GM23338 (cell line): Measurements from ENCODE around the gene CCDC197. TPM values are rescaled to one million over a fixed set of nuclear protein-coding genes. Genes with fewer than 3 reads are reported as not detected.

Experiments
- ATAC-seq: fragments of 200-7000 bp; cut with Tn5 transposase; 3 replicates; pipeline ENCODE4 v1.9.1; 2020
- DNase-seq: peaks from one replicate; pipeline ENCODE4 v3.0.0-alpha.2; 2015; ENCODE audit warnings: low spot score
- H2AFZ ChIP-seq: fragments of 200-600 bp; sonication (generic); 2 replicates; pipeline ENCODE4 v1.8.0; 2016; ENCODE audit warnings: antibody characterized with exemption, mild to moderate bottlenecking, moderate library complexity
- H3F3A ChIP-seq: fragments of 200-600 bp; sonication (generic); replicated peaks from 2 replicates; pipeline ENCODE4 v1.8.0; 2017; ENCODE audit warnings: antibody characterized with exemption, mixed run types, low read depth
- H3K27ac ChIP-seq: fragments of 200-600 bp; sonication (generic); 2 replicates; pipeline ENCODE4 v1.6.1; 2016; ENCODE audit warnings: low read depth
- H3K27me3 ChIP-seq: fragments of 200-600 bp; sonication (generic); 2 replicates; pipeline ENCODE4 v1.8.0; 2016; ENCODE audit warnings: mild to moderate bottlenecking, mixed run types, moderate library complexity; ENCODE audit not compliant: insufficient read depth
- H3K36me3 ChIP-seq: fragments of 200-600 bp; sonication (generic); 2 replicates; pipeline ENCODE4 v1.8.0; 2016; ENCODE audit warnings: mild to moderate bottlenecking; ENCODE audit not compliant: insufficient read depth
- H3K4me1 ChIP-seq: fragments of 200-600 bp; sonication (generic); 2 replicates; pipeline ENCODE4 v1.8.0; 2016; ENCODE audit warnings: mild to moderate bottlenecking, moderate library complexity; ENCODE audit not compliant: insufficient read depth
- H3K4me2 ChIP-seq: fragments of 200-600 bp; sonication (generic); 2 replicates; pipeline ENCODE4 v1.7.1; 2017; ENCODE audit warnings: mixed run types
- H3K4me3 ChIP-seq: fragments of 200-600 bp; sonication (generic); 2 replicates; pipeline ENCODE4 v1.6.1; 2016; ENCODE audit warnings: mixed run types
- H3K79me2 ChIP-seq: fragments of 200-600 bp; sonication (generic); replicated peaks from 2 replicates; pipeline ENCODE4 v1.8.0; 2017; ENCODE audit warnings: mild to moderate bottlenecking; ENCODE audit not compliant: insufficient read depth
- H3K9me2 ChIP-seq: fragments of 200-600 bp; sonication (generic); 2 replicates; pipeline ENCODE4 v1.8.0; 2017; ENCODE audit not compliant: insufficient read depth
- H4K20me1 ChIP-seq: fragments of 200-600 bp; sonication (generic); replicated peaks from 2 replicates; pipeline ENCODE4 v1.8.0; 2017; ENCODE audit warnings: mild to moderate bottlenecking; ENCODE audit not compliant: insufficient read depth
- H3K27ac Mint-ChIP-seq: 2 replicates; pipeline ENCODE4 v1.8.0; 2020; ENCODE audit warnings: inconsistent platforms, mild to moderate bottlenecking, moderate library complexity, mixed read lengths
- H3K27me3 Mint-ChIP-seq: 3 replicates; pipeline ENCODE4 v1.8.0; 2022; ENCODE audit warnings: low read depth, mild to moderate bottlenecking, moderate library complexity, mixed read lengths, inconsistent platforms; ENCODE audit not compliant: insufficient read depth, poor library complexity
- H3K36me3 Mint-ChIP-seq: 3 replicates; pipeline ENCODE4 v1.8.0; 2021; ENCODE audit warnings: low read depth, mild to moderate bottlenecking, inconsistent platforms, moderate library complexity, mixed read lengths
- H3K4me1 Mint-ChIP-seq: 3 replicates; pipeline ENCODE4 v1.8.0; 2020; ENCODE audit warnings: mild to moderate bottlenecking, inconsistent platforms, mixed read lengths
- H3K4me3 Mint-ChIP-seq: 3 replicates; pipeline ENCODE4 v1.8.0; 2021; ENCODE audit warnings: moderate library complexity, mild to moderate bottlenecking, inconsistent platforms, mixed read lengths
- H3K9me3 Mint-ChIP-seq: 3 replicates; pipeline ENCODE4 v1.8.0; 2020; ENCODE audit warnings: moderate library complexity, mild to moderate bottlenecking, inconsistent platforms, mixed read lengths
- EZH2 ChIP-seq: fragments of 200-600 bp; sonication (generic); IDR thresholded peaks from one replicate; pipeline ENCODE4 v1.8.0; 2017; ENCODE audit warnings: antibody characterized with exemption, mild to moderate bottlenecking, low read depth; ENCODE audit not compliant: unreplicated experiment
- JUNB ChIP-seq: IDR thresholded peaks from one replicate; pipeline ENCODE4 v1.6.1; 2016; ENCODE audit warnings: antibody characterized with exemption; ENCODE audit not compliant: unreplicated experiment
- NANOG ChIP-seq: IDR thresholded peaks from 2 replicates; pipeline ENCODE4 v1.6.1; 2016; ENCODE audit warnings: antibody characterized with exemption, borderline replicate concordance
- POLR2AphosphoS5 ChIP-seq: IDR thresholded peaks from 2 replicates; pipeline ENCODE4 v1.6.1; 2016; ENCODE audit warnings: antibody characterized with exemption, low read depth
- STAT1 ChIP-seq: IDR thresholded peaks from one replicate; pipeline ENCODE4 v1.6.1; 2016; ENCODE audit warnings: antibody characterized with exemption; ENCODE audit not compliant: unreplicated experiment
- ZNF114 ChIP-seq: fragments of 250-450 bp; sonication (Bioruptor Pico); IDR thresholded peaks from 2 replicates; pipeline ENCODE4 v1.5.0; 2020; ENCODE audit warnings: mild to moderate bottlenecking, moderate library complexity
- ZNF331 ChIP-seq: fragments of 250-450 bp; sonication (Bioruptor Pico); IDR thresholded peaks from 2 replicates; pipeline ENCODE4 v1.5.0; 2020; ENCODE audit warnings: low read depth, mild to moderate bottlenecking, moderate library complexity
- polyA plus RNA-seq: library from polyadenylated mRNA; unstranded; fragments of >200 nt; fragmentation: Nextera tagmentation; extraction: Ambion mirVana; gene quantifications from 2 replicates; pipeline ENCODE4 v1.2.1, GENCODE V29; 2016
- total RNA-seq: library from RNA; depleted of rRNA; stranded (reverse); fragments of >200 nt; shearing (Covaris generic); gene quantifications from 2 replicates; pipeline ENCODE4 v1.2.3, GENCODE V29; 2014
- TF ChIP-seq, protein P1 (sequence below): fragments of 250-450 bp; sonication (Bioruptor Pico); IDR thresholded peaks from 2 replicates; pipeline ENCODE4 v1.5.0; 2020; ENCODE audit warnings: mild to moderate bottlenecking, moderate library complexity

The CCDC197 gene
- total and polyA plus RNA-seq, 2 experiments from 2014 or later: not detected

DNA sequence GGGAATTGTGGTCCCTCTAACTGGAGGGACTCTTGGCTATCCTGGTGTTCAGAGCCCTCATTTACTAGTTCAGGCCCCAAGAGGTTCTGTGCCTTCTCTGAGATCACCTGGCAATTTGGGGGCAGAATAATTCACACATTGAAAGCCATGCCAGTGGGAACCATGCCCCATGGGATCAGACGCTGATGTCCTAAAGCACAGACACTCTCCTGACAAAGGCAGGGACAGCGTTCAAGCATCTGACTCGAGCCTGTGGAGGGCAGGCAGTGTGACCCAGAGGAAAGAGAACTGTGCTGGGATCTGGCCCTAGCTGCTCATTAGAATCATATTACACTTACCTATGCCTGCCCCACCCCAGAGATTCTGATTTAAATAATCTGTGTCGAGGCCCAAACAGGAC lies 18.4 kb upstream of the CCDC197 start:
- peaks cover 12% of the 10 kb centered on the region for H3K27me3 Mint-ChIP-seq
- no peaks in the 10 kb centered on the region for H3K9me3 Mint-ChIP-seq
- H3K79me2 ChIP-seq: no peaks in the 10 kb centered on the region
- no peaks in the 10 kb centered on the region for H4K20me1 ChIP-seq
- H3K4me2 ChIP-seq: no peak overlapping the region
- peaks cover 12% of the 10 kb centered on the region for H3K4me1 Mint-ChIP-seq
- TF ChIP-seq ZNF331 (CRISPR knock-in tag): no peak
- H3K4me3 Mint-ChIP-seq: no peak overlapping the region
- H3K27me3 ChIP-seq: no peaks in the 10 kb centered on the region
- no peaks in the 10 kb centered on the region for H3K9me2 ChIP-seq
- H3K36me3 ChIP-seq: no peaks in the 10 kb centered on the region
- DNase-seq (no peak), ATAC-seq (no peak)
- H3F3A ChIP-seq: no peaks in the 10 kb centered on the region
- no peak overlapping the region for H3K27ac ChIP-seq
- H3K4me3 ChIP-seq: no peak overlapping the region
- no peaks in the 10 kb centered on the region; the same call in 1 of the 2 replicates for H3K4me1 ChIP-seq
- no peak overlapping the region for H2AFZ ChIP-seq
- H3K36me3 Mint-ChIP-seq: no peaks in the 10 kb centered on the region
- no peak overlapping the region for H3K27ac Mint-ChIP-seq

DNA sequence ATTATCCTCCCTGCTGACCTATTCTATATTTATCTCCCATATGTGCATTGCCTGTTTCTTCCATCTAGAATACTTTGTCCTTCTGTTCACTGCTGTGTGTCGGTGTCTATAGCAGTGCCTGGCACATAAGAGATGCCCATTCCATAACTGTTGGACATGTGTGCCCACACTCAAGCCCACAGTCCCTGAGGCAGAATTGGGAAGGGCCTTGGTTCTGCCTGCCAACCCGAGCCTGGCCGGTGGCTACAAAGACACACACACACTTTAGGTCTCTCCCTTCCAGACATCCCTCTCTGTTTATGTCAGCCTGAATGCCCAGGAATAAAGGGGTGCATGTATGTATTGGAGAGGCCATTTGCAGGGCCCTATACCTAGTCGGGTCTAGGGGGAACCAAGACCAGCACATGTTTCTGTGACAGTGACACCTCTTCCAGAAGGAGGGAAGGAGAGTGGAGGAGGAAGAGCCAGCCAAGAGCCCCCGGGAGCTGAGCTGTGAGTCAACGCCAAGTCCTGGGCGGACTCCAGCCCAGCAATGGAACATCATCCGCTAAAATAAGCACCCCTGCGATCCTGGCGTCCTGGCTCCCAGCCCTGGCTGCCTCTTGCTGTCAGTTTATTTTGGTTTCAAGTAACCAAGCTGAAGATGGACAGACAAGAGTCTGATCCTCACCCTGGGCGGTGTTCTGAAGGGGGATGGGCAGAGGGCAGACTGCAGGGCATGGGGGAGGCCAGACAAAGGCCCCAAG lies 16.5 kb upstream of the CCDC197 start:
- Mint-ChIP-seq H3K27me3 (peaks cover 8% of the 10 kb centered on the region), H3K36me3 (no peaks in the 10 kb centered on the region), H3K27ac (no peak overlapping the region), H3K4me1 (peaks cover 19% of the 10 kb centered on the region), H3K9me3 (no peaks in the 10 kb centered on the region), H3K4me3 (no peak overlapping the region)
- Histone ChIP-seq H4K20me1 (no peaks in the 10 kb centered on the region), H3F3A (no peaks in the 10 kb centered on the region), H3K9me2 (no peaks in the 10 kb centered on the region), H3K79me2 (no peaks in the 10 kb centered on the region), H3K4me3 (no peak overlapping the region), H3K4me2 (no peak overlapping the region), H3K27ac (no peak overlapping the region), H3K4me1 (no peaks in the 10 kb centered on the region; the same call in 1 of the 2 replicates), H3K27me3 (no peaks in the 10 kb centered on the region), H2AFZ (no peak overlapping the region), H3K36me3 (no peaks in the 10 kb centered on the region)
- no peak for ATAC-seq
- DNase-seq: no peak
- no peak for TF ChIP-seq ZNF331 (CRISPR knock-in tag)
- TF ChIP-seq ZNF114: no peak
- TF ChIP-seq JUNB: no peak
- TF ChIP-seq EZH2: no peak
- no peak for TF ChIP-seq POLR2AphosphoS5

DNA sequence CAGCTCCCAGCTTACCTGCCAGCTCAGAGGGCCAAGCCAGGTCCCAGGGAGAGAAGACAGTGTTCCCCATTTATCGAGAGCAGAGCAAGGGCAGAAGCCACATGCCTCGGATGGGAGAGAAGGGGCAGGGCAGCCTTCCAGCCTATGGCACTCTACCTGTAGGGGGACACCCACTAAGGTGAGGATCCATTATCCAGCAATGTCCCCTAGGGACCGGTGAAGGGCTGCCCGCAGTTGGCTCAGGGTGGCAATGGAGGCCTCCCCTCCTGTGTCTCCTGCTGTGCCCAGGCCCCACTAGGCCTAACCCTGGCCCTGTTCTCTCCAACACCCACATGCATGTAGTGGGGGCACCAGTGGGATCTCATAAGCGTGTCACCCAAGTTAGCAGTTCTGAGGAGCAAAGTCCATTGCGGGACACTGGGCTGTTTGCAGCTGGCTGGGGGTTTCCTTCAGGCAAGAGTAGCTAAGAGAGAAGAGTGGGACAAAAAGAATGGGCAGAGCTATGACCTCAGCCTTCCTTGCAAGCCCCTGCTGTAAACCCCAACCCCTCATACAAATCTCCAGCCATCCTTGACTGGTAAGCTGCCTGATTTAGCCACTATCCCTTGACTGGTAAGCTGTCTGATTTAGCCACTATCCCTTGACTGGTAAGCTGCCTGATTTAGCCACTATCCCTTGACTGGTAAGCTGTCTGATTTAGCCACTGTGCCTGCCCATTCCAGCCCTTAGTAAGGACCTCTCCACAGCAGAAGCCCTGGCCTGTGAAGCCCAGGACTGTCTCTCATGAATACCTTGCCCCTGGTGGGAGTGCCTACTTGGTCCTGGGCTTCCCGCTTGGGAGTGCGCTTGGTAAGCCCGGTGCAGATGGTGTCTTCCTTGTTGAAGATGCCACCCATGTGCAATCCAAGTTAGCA lies 15.5 kb upstream of the CCDC197 start:
- H3K27me3 Mint-ChIP-seq: peaks cover 5% of the 10 kb centered on the region
- H3K27ac ChIP-seq: no peak overlapping the region
- no peaks in the 10 kb centered on the region for H3K9me3 Mint-ChIP-seq
- H4K20me1 ChIP-seq: no peaks in the 10 kb centered on the region
- H3K27ac Mint-ChIP-seq: no peak overlapping the region
- H3K27me3 ChIP-seq: no peaks in the 10 kb centered on the region
- H3K4me1 Mint-ChIP-seq: peaks cover 13% of the 10 kb centered on the region
- peak; percentile 50 for ATAC-seq
- no peaks in the 10 kb centered on the region for H3K36me3 Mint-ChIP-seq
- no peak overlapping the region for H3K4me2 ChIP-seq
- H3K4me3 ChIP-seq: no peak overlapping the region
- DNase-seq: peak; percentile 11
- H3K36me3 ChIP-seq: no peaks in the 10 kb centered on the region
- H3K4me1 ChIP-seq: no peaks in the 10 kb centered on the region
- no peaks in the 10 kb centered on the region for H3K79me2 ChIP-seq
- no peak overlapping the region for H3K4me3 Mint-ChIP-seq
- H2AFZ ChIP-seq: no peak overlapping the region
- no peaks in the 10 kb centered on the region for H3K9me2 ChIP-seq
- H3F3A ChIP-seq: no peaks in the 10 kb centered on the region
- TF ChIP-seq EZH2 (no peak), ZNF331 (CRISPR knock-in tag) (no peak), NANOG (no peak), STAT1 (no peak), POLR2AphosphoS5 (no peak)
- TF ChIP-seq, protein P1, sequence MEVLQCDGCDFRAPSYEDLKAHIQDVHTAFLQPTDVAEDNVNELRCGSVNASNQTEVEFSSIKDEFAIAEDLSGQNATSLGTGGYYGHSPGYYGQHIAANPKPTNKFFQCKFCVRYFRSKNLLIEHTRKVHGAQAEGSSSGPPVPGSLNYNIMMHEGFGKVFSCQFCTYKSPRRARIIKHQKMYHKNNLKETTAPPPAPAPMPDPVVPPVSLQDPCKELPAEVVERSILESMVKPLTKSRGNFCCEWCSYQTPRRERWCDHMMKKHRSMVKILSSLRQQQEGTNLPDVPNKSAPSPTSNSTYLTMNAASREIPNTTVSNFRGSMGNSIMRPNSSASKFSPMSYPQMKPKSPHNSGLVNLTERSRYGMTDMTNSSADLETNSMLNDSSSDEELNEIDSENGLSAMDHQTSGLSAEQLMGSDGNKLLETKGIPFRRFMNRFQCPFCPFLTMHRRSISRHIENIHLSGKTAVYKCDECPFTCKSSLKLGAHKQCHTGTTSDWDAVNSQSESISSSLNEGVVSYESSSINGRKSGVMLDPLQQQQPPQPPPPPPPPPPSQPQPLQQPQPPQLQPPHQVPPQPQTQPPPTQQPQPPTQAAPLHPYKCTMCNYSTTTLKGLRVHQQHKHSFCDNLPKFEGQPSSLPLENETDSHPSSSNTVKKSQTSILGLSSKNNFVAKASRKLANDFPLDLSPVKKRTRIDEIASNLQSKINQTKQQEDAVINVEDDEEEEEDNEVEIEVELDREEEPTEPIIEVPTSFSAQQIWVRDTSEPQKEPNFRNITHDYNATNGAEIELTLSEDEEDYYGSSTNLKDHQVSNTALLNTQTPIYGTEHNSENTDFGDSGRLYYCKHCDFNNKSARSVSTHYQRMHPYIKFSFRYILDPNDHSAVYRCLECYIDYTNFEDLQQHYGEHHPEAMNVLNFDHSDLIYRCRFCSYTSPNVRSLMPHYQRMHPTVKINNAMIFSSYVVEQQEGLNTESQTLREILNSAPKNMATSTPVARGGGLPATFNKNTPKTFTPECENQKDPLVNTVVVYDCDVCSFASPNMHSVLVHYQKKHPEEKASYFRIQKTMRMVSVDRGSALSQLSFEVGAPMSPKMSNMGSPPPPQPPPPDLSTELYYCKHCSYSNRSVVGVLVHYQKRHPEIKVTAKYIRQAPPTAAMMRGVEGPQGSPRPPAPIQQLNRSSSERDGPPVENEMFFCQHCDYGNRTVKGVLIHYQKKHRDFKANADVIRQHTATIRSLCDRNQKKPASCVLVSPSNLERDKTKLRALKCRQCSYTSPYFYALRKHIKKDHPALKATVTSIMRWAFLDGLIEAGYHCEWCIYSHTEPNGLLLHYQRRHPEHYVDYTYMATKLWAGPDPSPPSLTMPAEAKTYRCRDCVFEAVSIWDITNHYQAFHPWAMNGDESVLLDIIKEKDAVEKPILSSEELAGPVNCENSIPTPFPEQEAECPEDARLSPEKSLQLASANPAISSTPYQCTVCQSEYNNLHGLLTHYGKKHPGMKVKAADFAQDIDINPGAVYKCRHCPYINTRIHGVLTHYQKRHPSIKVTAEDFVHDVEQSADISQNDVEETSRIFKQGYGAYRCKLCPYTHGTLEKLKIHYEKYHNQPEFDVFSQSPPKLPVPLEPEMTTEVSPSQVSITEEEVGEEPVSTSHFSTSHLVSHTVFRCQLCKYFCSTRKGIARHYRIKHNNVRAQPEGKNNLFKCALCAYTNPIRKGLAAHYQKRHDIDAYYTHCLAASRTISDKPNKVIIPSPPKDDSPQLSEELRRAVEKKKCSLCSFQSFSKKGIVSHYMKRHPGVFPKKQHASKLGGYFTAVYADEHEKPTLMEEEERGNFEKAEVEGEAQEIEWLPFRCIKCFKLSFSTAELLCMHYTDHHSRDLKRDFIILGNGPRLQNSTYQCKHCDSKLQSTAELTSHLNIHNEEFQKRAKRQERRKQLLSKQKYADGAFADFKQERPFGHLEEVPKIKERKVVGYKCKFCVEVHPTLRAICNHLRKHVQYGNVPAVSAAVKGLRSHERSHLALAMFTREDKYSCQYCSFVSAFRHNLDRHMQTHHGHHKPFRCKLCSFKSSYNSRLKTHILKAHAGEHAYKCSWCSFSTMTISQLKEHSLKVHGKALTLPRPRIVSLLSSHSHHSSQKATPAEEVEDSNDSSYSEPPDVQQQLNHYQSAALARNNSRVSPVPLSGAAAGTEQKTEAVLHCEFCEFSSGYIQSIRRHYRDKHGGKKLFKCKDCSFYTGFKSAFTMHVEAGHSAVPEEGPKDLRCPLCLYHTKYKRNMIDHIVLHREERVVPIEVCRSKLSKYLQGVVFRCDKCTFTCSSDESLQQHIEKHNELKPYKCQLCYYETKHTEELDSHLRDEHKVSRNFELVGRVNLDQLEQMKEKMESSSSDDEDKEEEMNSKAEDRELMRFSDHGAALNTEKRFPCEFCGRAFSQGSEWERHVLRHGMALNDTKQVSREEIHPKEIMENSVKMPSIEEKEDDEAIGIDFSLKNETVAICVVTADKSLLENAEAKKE (CRISPR knock-in tag): no peak
